PC-9 (cell line): ENCODE measurements around the gene UQCRQ.

Experiments
- EZH2 ChIP-seq: fragments of 200-600 bp; sonication (generic); IDR thresholded peaks from 2 replicates; pipeline ENCODE4 v1.8.0; 2017; ENCODE audit warnings: antibody characterized with exemption, low read depth
- TF ChIP-seq, protein P1 (sequence below): fragments of 200-600 bp; sonication (generic); conservative IDR thresholded peaks from 2 replicates; pipeline ENCODE4 v1.6.1; 2017; ENCODE audit warnings: mixed run types, antibody characterized with exemption, mild to moderate bottlenecking, moderate library complexity

- TF ChIP-seq, protein P1, sequence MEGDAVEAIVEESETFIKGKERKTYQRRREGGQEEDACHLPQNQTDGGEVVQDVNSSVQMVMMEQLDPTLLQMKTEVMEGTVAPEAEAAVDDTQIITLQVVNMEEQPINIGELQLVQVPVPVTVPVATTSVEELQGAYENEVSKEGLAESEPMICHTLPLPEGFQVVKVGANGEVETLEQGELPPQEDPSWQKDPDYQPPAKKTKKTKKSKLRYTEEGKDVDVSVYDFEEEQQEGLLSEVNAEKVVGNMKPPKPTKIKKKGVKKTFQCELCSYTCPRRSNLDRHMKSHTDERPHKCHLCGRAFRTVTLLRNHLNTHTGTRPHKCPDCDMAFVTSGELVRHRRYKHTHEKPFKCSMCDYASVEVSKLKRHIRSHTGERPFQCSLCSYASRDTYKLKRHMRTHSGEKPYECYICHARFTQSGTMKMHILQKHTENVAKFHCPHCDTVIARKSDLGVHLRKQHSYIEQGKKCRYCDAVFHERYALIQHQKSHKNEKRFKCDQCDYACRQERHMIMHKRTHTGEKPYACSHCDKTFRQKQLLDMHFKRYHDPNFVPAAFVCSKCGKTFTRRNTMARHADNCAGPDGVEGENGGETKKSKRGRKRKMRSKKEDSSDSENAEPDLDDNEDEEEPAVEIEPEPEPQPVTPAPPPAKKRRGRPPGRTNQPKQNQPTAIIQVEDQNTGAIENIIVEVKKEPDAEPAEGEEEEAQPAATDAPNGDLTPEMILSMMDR: no peak
- no peak for TF ChIP-seq EZH2
Observed at GRCh38 chr5:132854301-132854700, 12.1 kb upstream of the UQCRQ start.
